HepG2 (cell line): ENCODE results near the gene TYMP. TPM values are rescaled to one million over a fixed set of nuclear protein-coding genes. Genes with fewer than 3 reads are reported as not detected.

ENCODE experiments used
- CENPT ChIP-seq: sonication (generic); formaldehyde crosslinking; IDR thresholded peaks from 2 replicates; pipeline ENCODE4 v1.8.0; 2022; ENCODE audit warnings: low read depth, mild to moderate bottlenecking, moderate library complexity, missing genetic modification reagents
- GABPA ChIP-seq, 2 experiments: IDR thresholded peaks; 2 replicates each; pipeline ENCODE4 v1.6.1; 2011 to 2016; ENCODE audit warnings: low read depth in 2 of 2, low read length in 1 of 2, missing biosample characterization in 1 of 2, missing genetic modification characterization in 1 of 2
- GABPB1 ChIP-seq: IDR thresholded peaks from 2 replicates; pipeline ENCODE4 v1.6.1; 2016; ENCODE audit warnings: mild to moderate bottlenecking, missing genetic modification reagents, moderate library complexity, missing compliant biosample characterization
- GATAD2A ChIP-seq: IDR thresholded peaks from 2 replicates; pipeline ENCODE4 v1.6.1; 2016
- ZNF232 ChIP-seq: sonication (generic); formaldehyde crosslinking; IDR thresholded peaks from 2 replicates; pipeline ENCODE4 v1.4.0; 2020; ENCODE audit warnings: missing genetic modification reagents, borderline replicate concordance
- ZNF335 ChIP-seq: sonication (generic); formaldehyde crosslinking; IDR thresholded peaks from 2 replicates; pipeline ENCODE4 v1.4.0; 2020; ENCODE audit warnings: missing genetic modification reagents
- ZNF468 ChIP-seq: sonication (generic); formaldehyde crosslinking; IDR thresholded peaks from 2 replicates; pipeline ENCODE4 v1.8.0; 2022; ENCODE audit warnings: mild to moderate bottlenecking, moderate library complexity, missing genetic modification reagents
- ZNF484 ChIP-seq: sonication (generic); formaldehyde crosslinking; IDR thresholded peaks from 2 replicates; pipeline ENCODE4 v1.5.1; 2020; ENCODE audit warnings: mild to moderate bottlenecking, low read depth, missing genetic modification reagents, borderline replicate concordance
- ZNF780A ChIP-seq: sonication (generic); formaldehyde crosslinking; IDR thresholded peaks from 2 replicates; pipeline ENCODE4 v1.8.0; 2022; ENCODE audit warnings: mild to moderate bottlenecking, missing genetic modification reagents, moderate library complexity
- ZNF841 ChIP-seq: sonication (generic); formaldehyde crosslinking; IDR thresholded peaks from 2 replicates; pipeline ENCODE4 v1.8.1; 2023; ENCODE audit warnings: missing genetic modification reagents, borderline replicate concordance
- polyA plus RNA-seq, 8 experiments: library from polyadenylated mRNA; depleted of rRNA in 3 of 8; stranded (reverse) in 7 of 8; unstranded in 1 of 8; fragments of >200 nt; fragmentation: Illumina TruSeq in 4 of 8; extraction: Trizol in 4 of 8; gene quantifications; 2 replicates each; pipeline versions ENCODE4 v1.2.1 to v1.2.3, GENCODE V29; 2011 to 2016; ENCODE audit warnings: low read depth in 4 of 8, missing spikeins in 1 of 8, mixed read lengths in 1 of 8; ENCODE audit not compliant: insufficient read depth in 1 of 8
- total RNA-seq, 5 experiments: library from RNA; depleted of rRNA; stranded (reverse); fragments of >200 nt; fragmentation: Illumina TruSeq; extraction: Trizol; gene quantifications; 2 replicates each; pipeline ENCODE4 v1.2.3, GENCODE V29; 2016; ENCODE audit warnings: low read depth in 1 of 5
- TF ChIP-seq, protein P1 (sequence below): sonication (generic); formaldehyde crosslinking; IDR thresholded peaks from 2 replicates; pipeline ENCODE4 v1.4.0; 2020; ENCODE audit warnings: mild to moderate bottlenecking, low read depth, missing genetic modification reagents
- TF ChIP-seq, protein P2 (sequence below): sonication (generic); formaldehyde crosslinking; IDR thresholded peaks from 2 replicates; pipeline ENCODE4 v1.4.0; 2020; ENCODE audit warnings: mild to moderate bottlenecking, missing genetic modification reagents
- TF ChIP-seq, protein P3 (sequence below): sonication (generic); formaldehyde crosslinking; IDR thresholded peaks from 2 replicates; pipeline ENCODE4 v1.5.0; 2020; ENCODE audit warnings: mild to moderate bottlenecking, missing genetic modification reagents, borderline replicate concordance
- TF ChIP-seq, protein P4 (sequence below): sonication (generic); formaldehyde crosslinking; IDR thresholded peaks from 2 replicates; pipeline ENCODE4 v1.4.0; 2020; ENCODE audit warnings: missing genetic modification reagents, borderline replicate concordance
- TF ChIP-seq, protein P5 (sequence below): sonication (generic); formaldehyde crosslinking; IDR thresholded peaks from 2 replicates; pipeline ENCODE4 v1.8.0; 2022; ENCODE audit warnings: missing genetic modification reagents, low read depth, mild to moderate bottlenecking, borderline replicate concordance
- TF ChIP-seq, protein P6 (sequence below): sonication (generic); formaldehyde crosslinking; IDR thresholded peaks from 2 replicates; pipeline ENCODE4 v1.5.1; 2020; ENCODE audit warnings: mild to moderate bottlenecking, moderate library complexity, missing genetic modification reagents

Gene TYMP
- total and polyA plus RNA-seq, 2 of the 13 experiments (the other 11 are each of a cell fraction or from before 2014, with no cell fraction given) = 3.9 to 4.3 TPM

DNA sequence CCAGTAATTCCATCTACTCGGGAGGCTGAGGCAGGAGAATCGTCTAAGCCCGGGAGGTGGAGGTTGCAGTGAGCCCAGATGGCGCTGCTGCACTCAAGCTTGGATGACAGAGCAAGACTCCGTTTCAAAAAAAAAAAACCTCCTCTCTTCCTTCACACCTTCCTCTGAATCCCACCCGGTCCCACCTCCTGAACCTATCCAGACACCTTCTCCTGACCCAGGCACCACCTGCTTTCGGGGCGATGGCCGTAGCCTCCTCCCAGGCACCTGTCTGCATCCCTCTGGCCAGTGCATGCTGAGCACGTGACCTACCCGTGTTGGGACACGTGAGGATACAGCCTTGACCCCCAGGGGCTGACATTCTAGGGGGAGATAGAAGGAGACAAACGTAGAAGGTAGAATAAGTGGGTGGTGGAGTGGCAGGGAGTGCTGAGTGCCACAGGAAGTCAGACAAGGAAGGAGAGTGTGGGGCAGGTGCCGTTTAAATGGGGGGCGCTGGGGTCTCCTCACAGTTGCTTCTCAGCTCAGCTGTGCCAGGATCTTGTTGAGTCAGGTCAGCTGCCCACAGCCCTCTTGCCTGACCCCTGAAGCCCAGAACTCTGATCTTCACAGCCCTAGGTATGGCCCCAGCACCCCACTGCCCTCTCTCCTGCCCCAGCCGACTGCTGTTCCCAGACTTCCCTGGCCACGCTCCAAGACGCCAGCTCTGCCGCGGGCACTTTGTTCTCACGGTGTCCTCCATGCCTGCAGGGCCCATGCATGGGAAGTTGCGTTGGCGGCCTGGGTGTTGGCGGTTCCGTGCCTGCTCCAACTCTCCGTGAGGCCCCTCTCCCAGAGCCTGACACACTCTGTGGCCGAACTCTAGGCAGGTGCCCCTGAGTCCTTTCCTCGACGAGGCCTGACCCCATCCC, 44.3 kb downstream of the TYMP start (continued):
- TF ChIP-seq, protein P1, sequence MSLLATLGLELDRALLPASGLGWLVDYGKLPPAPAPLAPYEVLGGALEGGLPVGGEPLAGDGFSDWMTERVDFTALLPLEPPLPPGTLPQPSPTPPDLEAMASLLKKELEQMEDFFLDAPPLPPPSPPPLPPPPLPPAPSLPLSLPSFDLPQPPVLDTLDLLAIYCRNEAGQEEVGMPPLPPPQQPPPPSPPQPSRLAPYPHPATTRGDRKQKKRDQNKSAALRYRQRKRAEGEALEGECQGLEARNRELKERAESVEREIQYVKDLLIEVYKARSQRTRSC (CRISPR knock-in tag) = no peak
- TF ChIP-seq, protein P2, sequence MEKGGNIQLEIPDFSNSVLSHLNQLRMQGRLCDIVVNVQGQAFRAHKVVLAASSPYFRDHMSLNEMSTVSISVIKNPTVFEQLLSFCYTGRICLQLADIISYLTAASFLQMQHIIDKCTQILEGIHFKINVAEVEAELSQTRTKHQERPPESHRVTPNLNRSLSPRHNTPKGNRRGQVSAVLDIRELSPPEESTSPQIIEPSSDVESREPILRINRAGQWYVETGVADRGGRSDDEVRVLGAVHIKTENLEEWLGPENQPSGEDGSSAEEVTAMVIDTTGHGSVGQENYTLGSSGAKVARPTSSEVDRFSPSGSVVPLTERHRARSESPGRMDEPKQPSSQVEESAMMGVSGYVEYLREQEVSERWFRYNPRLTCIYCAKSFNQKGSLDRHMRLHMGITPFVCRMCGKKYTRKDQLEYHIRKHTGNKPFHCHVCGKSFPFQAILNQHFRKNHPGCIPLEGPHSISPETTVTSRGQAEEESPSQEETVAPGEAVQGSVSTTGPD (CRISPR knock-in tag) = no peak
- TF ChIP-seq ZNF468 (CRISPR knock-in tag) = no peak
- TF ChIP-seq CENPT = no peak
- TF ChIP-seq, protein P3, sequence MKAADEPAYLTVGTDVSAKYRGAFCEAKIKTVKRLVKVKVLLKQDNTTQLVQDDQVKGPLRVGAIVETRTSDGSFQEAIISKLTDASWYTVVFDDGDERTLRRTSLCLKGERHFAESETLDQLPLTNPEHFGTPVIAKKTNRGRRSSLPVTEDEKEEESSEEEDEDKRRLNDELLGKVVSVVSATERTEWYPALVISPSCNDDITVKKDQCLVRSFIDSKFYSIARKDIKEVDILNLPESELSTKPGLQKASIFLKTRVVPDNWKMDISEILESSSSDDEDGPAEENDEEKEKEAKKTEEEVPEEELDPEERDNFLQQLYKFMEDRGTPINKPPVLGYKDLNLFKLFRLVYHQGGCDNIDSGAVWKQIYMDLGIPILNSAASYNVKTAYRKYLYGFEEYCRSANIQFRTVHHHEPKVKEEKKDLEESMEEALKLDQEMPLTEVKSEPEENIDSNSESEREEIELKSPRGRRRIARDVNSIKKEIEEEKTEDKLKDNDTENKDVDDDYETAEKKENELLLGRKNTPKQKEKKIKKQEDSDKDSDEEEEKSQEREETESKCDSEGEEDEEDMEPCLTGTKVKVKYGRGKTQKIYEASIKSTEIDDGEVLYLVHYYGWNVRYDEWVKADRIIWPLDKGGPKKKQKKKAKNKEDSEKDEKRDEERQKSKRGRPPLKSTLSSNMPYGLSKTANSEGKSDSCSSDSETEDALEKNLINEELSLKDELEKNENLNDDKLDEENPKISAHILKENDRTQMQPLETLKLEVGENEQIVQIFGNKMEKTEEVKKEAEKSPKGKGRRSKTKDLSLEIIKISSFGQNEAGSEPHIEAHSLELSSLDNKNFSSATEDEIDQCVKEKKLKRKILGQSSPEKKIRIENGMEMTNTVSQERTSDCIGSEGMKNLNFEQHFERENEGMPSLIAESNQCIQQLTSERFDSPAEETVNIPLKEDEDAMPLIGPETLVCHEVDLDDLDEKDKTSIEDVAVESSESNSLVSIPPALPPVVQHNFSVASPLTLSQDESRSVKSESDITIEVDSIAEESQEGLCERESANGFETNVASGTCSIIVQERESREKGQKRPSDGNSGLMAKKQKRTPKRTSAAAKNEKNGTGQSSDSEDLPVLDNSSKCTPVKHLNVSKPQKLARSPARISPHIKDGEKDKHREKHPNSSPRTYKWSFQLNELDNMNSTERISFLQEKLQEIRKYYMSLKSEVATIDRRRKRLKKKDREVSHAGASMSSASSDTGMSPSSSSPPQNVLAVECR (CRISPR knock-in tag) = peak; percentile 72; the same call in 1 of the 2 replicates
- TF ChIP-seq GABPB1 (CRISPR knock-in tag) = peak; percentile 36; the same call in 1 of the 2 replicates
- peak; percentile 87 for TF ChIP-seq GATAD2A (CRISPR knock-in tag)
- TF ChIP-seq, protein P4, sequence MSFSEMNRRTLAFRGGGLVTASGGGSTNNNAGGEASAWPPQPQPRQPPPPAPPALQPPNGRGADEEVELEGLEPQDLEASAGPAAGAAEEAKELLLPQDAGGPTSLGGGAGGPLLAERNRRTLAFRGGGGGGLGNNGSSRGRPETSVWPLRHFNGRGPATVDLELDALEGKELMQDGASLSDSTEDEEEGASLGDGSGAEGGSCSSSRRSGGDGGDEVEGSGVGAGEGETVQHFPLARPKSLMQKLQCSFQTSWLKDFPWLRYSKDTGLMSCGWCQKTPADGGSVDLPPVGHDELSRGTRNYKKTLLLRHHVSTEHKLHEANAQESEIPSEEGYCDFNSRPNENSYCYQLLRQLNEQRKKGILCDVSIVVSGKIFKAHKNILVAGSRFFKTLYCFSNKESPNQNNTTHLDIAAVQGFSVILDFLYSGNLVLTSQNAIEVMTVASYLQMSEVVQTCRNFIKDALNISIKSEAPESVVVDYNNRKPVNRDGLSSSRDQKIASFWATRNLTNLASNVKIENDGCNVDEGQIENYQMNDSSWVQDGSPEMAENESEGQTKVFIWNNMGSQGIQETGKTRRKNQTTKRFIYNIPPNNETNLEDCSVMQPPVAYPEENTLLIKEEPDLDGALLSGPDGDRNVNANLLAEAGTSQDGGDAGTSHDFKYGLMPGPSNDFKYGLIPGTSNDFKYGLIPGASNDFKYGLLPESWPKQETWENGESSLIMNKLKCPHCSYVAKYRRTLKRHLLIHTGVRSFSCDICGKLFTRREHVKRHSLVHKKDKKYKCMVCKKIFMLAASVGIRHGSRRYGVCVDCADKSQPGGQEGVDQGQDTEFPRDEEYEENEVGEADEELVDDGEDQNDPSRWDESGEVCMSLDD = no peak
- peak; percentile 94 for TF ChIP-seq ZNF780A
- no peak for TF ChIP-seq ZNF484 (CRISPR knock-in tag)
- TF ChIP-seq, protein P5, sequence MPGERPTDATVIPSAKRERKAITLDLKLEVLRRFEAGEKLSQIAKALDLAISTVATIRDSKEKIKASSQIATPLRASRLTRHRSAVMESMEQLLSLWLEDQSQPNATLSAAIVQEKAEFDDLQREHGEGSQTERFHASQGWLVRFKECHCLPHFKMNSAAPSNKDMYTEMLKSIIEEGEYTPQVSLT = no peak
- TF ChIP-seq ZNF232 = no peak
- TF ChIP-seq, protein P6, sequence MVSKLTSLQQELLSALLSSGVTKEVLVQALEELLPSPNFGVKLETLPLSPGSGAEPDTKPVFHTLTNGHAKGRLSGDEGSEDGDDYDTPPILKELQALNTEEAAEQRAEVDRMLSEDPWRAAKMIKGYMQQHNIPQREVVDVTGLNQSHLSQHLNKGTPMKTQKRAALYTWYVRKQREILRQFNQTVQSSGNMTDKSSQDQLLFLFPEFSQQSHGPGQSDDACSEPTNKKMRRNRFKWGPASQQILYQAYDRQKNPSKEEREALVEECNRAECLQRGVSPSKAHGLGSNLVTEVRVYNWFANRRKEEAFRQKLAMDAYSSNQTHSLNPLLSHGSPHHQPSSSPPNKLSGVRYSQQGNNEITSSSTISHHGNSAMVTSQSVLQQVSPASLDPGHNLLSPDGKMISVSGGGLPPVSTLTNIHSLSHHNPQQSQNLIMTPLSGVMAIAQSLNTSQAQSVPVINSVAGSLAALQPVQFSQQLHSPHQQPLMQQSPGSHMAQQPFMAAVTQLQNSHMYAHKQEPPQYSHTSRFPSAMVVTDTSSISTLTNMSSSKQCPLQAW (CRISPR knock-in tag) = peak; percentile 69
- no peak for TF ChIP-seq ZNF335 (CRISPR knock-in tag)
- TF ChIP-seq ZNF841 (CRISPR knock-in tag) = no peak
- TF ChIP-seq GABPA (IDR thresholded peaks at IDR 0.05; ENCODE audit: low read depth, low read length) = no peak
- TF ChIP-seq GABPA (CRISPR knock-in tag; IDR thresholded peaks at IDR 0.05; ENCODE audit: low read depth) = 0 out of 2 replicates have a peak, but pooled peaks have one; percentile 8
